GM12875 (cell line): ENCODE measurements around the gene SLC36A2.

Experiments
- H3K4me3 ChIP-seq: one replicate; pipeline ENCODE4 v1.5.1; 2011; ENCODE audit warnings: low read depth, low read length, control low read depth
- TF ChIP-seq, protein P1 (sequence below): IDR thresholded peaks from 2 replicates; pipeline ENCODE4 v1.5.1; 2011; ENCODE audit warnings: low read depth, mild to moderate bottlenecking, control low read depth, inconsistent platforms, low read length, moderate library complexity, borderline replicate concordance; ENCODE audit not compliant: insufficient read depth

The SLC36A2 gene

DNA sequence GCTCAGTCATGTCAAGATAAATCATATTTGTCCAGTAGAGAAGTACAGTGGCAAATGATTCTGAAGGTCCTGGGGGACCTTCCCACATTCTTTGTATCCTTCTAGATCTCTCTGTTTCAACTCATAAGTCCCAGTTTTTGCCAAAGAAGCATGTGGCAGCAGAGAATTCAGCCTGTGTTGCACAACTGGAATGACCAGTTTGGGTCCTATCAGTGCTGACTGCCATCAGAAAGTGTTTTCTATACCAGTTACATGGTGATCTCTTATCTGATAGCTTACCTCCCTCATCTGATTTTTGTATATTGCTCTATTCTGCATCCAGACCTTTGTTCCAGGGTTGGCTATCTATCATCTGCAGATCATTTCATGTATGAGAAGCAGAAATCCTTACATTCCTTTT, 72.7 kb downstream of the SLC36A2 start:
- no peak overlapping the region for H3K4me3 ChIP-seq
- TF ChIP-seq, protein P1, sequence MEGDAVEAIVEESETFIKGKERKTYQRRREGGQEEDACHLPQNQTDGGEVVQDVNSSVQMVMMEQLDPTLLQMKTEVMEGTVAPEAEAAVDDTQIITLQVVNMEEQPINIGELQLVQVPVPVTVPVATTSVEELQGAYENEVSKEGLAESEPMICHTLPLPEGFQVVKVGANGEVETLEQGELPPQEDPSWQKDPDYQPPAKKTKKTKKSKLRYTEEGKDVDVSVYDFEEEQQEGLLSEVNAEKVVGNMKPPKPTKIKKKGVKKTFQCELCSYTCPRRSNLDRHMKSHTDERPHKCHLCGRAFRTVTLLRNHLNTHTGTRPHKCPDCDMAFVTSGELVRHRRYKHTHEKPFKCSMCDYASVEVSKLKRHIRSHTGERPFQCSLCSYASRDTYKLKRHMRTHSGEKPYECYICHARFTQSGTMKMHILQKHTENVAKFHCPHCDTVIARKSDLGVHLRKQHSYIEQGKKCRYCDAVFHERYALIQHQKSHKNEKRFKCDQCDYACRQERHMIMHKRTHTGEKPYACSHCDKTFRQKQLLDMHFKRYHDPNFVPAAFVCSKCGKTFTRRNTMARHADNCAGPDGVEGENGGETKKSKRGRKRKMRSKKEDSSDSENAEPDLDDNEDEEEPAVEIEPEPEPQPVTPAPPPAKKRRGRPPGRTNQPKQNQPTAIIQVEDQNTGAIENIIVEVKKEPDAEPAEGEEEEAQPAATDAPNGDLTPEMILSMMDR: no peak

DNA sequence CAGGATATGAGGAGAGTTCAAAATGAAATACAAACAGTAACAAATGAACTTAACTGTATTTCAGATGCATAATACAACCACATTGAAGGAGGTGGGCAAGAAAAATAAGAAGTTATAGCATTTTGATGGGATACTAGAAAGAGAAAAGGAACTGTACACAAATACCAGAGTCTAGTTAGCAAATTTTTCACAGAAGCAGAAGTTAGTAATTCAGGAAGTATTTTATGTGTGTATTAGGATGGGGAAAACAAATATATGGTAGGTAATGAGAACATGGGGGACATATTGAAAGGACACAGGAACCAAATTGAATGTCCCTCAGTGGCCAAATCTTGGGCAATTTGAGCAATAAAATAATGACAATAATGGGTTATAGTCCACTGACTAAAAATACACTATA, 76.0 kb downstream of the SLC36A2 start:
- TF ChIP-seq, protein P1: no peak
- H3K4me3 ChIP-seq: no peak overlapping the region

DNA sequence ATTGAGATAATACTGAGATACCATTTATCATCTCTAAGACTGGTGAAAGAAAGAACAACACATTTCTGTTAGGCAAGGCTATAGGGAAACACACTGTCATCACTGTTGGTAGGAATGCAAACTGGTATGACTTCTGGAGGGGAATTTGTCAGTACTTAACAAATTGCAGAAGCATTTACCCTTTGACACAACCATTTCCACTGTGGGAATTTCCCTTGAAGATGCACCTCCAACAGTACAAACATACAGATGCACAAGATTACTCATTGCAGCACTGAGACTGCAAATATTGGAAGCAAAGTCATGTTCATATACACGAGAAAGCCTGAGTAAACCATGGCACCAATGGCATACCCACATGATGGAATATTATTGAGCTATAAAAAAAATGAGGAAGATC, 76.8 kb downstream of the SLC36A2 start:
- TF ChIP-seq, protein P1: no peak
- no peak overlapping the region for H3K4me3 ChIP-seq

DNA sequence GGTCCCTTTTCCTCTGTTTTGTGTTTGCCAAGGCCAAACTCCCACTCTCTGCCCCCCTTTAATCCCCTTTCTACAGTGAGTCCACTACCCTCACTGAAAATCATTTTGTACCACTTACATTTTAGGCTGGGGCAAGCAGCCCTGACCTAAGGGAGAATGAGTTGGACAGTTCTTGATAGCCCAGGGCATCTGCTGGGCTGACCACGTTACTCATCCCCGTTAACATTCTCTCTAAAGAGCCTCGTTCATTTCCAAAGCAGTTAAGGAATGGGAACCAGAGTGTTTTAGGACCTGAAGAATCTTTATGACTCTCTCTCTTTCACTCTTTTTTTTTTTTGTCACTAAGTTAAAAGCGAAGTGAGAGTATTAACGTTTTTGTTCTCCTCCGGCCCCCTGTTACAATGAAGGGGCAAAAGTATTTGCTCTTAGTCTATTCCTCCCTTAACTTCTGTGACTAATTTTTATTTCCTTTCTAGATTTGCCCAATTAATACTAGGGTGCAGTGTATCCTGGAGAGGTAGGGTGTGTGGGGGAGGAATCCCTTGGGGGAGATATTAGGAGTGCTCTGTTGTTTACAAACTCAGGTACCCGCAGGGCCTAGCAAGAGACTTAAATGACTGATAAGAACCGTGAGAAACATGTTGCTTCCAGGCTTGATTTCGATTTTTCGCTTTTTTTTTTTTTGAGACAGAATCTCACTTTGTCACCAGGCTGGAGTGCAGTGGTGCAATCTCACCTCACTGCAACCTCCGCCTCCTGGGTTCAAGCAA, 79.7 kb downstream of the SLC36A2 start:
- no peak overlapping the region for H3K4me3 ChIP-seq
- TF ChIP-seq, protein P1: no peak
